Endodermal cell (in vitro differentiated cells): ENCODE measurements around the gene SPATA17. TPM values are rescaled to one million over a fixed set of nuclear protein-coding genes. Genes with fewer than 3 reads are reported as not detected.
A peak's percentile ranks its signal among the peaks of the same experiment; 100 is the strongest.

ENCODE experiments used
- DNase-seq: peaks from one replicate; pipeline ENCODE4 v3.0.0-alpha.2; 2017
- H3K27ac ChIP-seq: 2 replicates; pipeline ENCODE4 v1.5.1; 2013; ENCODE audit warnings: mild to moderate bottlenecking, low read depth, low read length, moderate library complexity
- H3K27me3 ChIP-seq: 2 replicates; pipeline ENCODE4 v1.6.1; 2013; ENCODE audit warnings: mild to moderate bottlenecking, low read length, moderate library complexity; ENCODE audit not compliant: insufficient read depth, control insufficient read depth, poor library complexity, severe bottlenecking
- H3K36me3 ChIP-seq: 2 replicates; pipeline ENCODE4 v1.7.0; 2013; ENCODE audit warnings: mild to moderate bottlenecking, low read length, moderate library complexity; ENCODE audit not compliant: control insufficient read depth, insufficient read depth
- H3K4me1 ChIP-seq: one replicate; pipeline ENCODE4 v1.7.0; 2013; ENCODE audit warnings: low read length; ENCODE audit not compliant: control insufficient read depth, insufficient read depth
- H3K4me3 ChIP-seq: 2 replicates; pipeline ENCODE4 v1.5.1; 2013; ENCODE audit warnings: mild to moderate bottlenecking, low read length, moderate library complexity
- H3K9ac ChIP-seq: 2 replicates; pipeline ENCODE4 v1.6.1; 2013; ENCODE audit warnings: mild to moderate bottlenecking, low read length, moderate library complexity; ENCODE audit not compliant: poor library complexity, severe bottlenecking; ENCODE audit errors: extremely low read depth
- H3K9me3 ChIP-seq: 2 replicates; pipeline ENCODE4 v1.6.1; 2013; ENCODE audit warnings: mild to moderate bottlenecking, low read length, moderate library complexity; ENCODE audit not compliant: control insufficient read depth
- H3K27ac Mint-ChIP-seq: 2 replicates; pipeline ENCODE4 v1.8.0; 2020; ENCODE audit warnings: mixed read lengths
- H3K27me3 Mint-ChIP-seq: 2 replicates; pipeline ENCODE4 v1.8.0; 2021; ENCODE audit warnings: mild to moderate bottlenecking, mixed read lengths; ENCODE audit not compliant: insufficient read depth
- H3K36me3 Mint-ChIP-seq: 2 replicates; pipeline ENCODE4 v1.8.0; 2020; ENCODE audit warnings: low read depth, mixed read lengths
- H3K4me1 Mint-ChIP-seq: 2 replicates; pipeline ENCODE4 v1.8.0; 2020; ENCODE audit warnings: mixed read lengths
- H3K4me3 Mint-ChIP-seq: 2 replicates; pipeline ENCODE4 v1.8.0; 2020; ENCODE audit warnings: mild to moderate bottlenecking, moderate library complexity, mixed read lengths
- H3K9me3 Mint-ChIP-seq: 2 replicates; pipeline ENCODE4 v1.8.0; 2020; ENCODE audit warnings: mild to moderate bottlenecking, mixed read lengths
- WGBS, 2 experiments: methylation state at CpG; one replicate each; pipeline versions ENCODE4 v1.1.5 to v1.1.7; 2013; ENCODE audit warnings: missing lambda C conversion rate in 2 of 2, mixed read lengths in 1 of 2; ENCODE audit not compliant: insufficient coverage in 1 of 2, insufficient read length in 1 of 2; 5-methylcytosine and 5-hydroxymethylcytosine counted together
- total RNA-seq, 2 donors: library from RNA; stranded (reverse); fragmentation: NEBNext Ultra II Directional in 1 of 2; extraction: Animal tissue kit (Norgen Biotek cat#: 25700) in 1 of 2; gene quantifications; 2 replicates in 1 of 2; 3 replicates in 1 of 2; pipeline ENCODE4 v1.2.1, GENCODE V29; 2021
- TF ChIP-seq, protein P1 (sequence below): fragments of 200-600 bp; sonication (generic); conservative IDR thresholded peaks from 2 replicates; pipeline ENCODE4 v1.5.0; 2021; ENCODE audit warnings: antibody characterized with exemption, mild to moderate bottlenecking

Gene SPATA17
- total RNA-seq, 2 donors from 2014 or later, result 0.93 to 1.6 TPM

DNA sequence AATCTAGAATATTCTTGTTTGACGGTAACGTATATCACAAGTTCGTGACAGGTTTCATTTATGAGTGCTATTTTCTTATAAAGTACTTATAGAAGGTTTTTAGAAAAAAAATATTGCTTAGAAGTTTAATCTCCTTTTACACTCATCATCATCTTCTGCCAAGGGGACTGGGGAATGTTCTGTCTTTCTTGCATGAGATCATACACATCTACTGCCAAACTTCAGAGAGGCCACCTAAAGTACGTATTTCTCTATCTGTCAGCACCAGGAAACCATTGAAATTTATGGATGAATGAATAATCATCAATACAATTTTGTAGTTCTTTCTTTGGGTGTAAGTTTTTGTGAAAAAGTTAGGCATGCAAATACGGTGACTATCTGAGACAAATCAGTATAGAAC is 245.8 kb downstream of the SPATA17 start:
- H3K36me3 ChIP-seq, result no peaks in the 10 kb centered on the region
- no peaks in the 10 kb centered on the region for H3K9me3 Mint-ChIP-seq
- no peak overlapping the region for H3K9ac ChIP-seq
- no peak overlapping the region for H3K27ac Mint-ChIP-seq
- peaks cover 4% of the 10 kb centered on the region for H3K27me3 Mint-ChIP-seq
- no peaks in the 10 kb centered on the region for H3K36me3 Mint-ChIP-seq
- TF ChIP-seq, protein P1, sequence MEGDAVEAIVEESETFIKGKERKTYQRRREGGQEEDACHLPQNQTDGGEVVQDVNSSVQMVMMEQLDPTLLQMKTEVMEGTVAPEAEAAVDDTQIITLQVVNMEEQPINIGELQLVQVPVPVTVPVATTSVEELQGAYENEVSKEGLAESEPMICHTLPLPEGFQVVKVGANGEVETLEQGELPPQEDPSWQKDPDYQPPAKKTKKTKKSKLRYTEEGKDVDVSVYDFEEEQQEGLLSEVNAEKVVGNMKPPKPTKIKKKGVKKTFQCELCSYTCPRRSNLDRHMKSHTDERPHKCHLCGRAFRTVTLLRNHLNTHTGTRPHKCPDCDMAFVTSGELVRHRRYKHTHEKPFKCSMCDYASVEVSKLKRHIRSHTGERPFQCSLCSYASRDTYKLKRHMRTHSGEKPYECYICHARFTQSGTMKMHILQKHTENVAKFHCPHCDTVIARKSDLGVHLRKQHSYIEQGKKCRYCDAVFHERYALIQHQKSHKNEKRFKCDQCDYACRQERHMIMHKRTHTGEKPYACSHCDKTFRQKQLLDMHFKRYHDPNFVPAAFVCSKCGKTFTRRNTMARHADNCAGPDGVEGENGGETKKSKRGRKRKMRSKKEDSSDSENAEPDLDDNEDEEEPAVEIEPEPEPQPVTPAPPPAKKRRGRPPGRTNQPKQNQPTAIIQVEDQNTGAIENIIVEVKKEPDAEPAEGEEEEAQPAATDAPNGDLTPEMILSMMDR, result no peak
- DNase-seq, result no peak
- no peaks in the 10 kb centered on the region for H3K27me3 ChIP-seq
- peaks cover 6% of the 10 kb centered on the region for H3K4me1 Mint-ChIP-seq
- WGBS, 2 experiments, result 94% methylated on average over 4 of the region's 5 CpGs; no CpG with 5 or more reads in 1 of the 2 experiments
- peaks cover 7% of the 10 kb centered on the region for H3K9me3 ChIP-seq
- no peak overlapping the region for H3K4me3 Mint-ChIP-seq
- H3K4me3 ChIP-seq, result no peak overlapping the region
- no peak overlapping the region for H3K27ac ChIP-seq
- H3K4me1 ChIP-seq, result no peaks in the 10 kb centered on the region

DNA sequence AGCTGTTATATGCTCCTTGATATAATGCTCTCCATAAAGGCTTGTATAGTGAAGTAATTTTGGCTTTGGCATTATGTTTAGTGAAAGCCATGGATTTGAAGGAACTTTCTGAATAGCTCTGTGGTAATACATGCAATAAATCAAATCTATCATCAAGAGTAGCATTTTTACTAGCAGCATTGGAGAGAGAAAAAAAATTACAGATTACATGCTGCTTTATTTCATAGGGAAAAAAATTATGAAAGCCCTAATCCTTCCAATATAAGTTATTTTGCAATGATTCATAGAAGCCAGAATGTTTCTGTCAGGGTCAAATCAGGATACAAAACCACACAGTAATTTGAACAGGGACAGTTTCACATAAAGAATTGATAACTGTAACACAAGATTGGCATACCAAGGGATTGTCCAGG is 250.0 kb downstream of the SPATA17 start:
- H3K27ac ChIP-seq, result no peak overlapping the region
- no peak overlapping the region for H3K4me3 ChIP-seq
- H3K4me1 Mint-ChIP-seq, result no peaks in the 10 kb centered on the region
- H3K9me3 Mint-ChIP-seq, result peaks cover 17% of the 10 kb centered on the region
- no peak overlapping the region for H3K9ac ChIP-seq
- H3K4me3 Mint-ChIP-seq, result no peak overlapping the region
- H3K36me3 Mint-ChIP-seq, result no peaks in the 10 kb centered on the region
- no peak for DNase-seq
- H3K27me3 ChIP-seq, result no peaks in the 10 kb centered on the region
- TF ChIP-seq, protein P1, result no peak
- no peaks in the 10 kb centered on the region for H3K36me3 ChIP-seq
- peaks cover 31% of the 10 kb centered on the region for H3K9me3 ChIP-seq
- H3K4me1 ChIP-seq, result no peaks in the 10 kb centered on the region
- H3K27ac Mint-ChIP-seq, result no peak overlapping the region
- H3K27me3 Mint-ChIP-seq, result no peaks in the 10 kb centered on the region

DNA sequence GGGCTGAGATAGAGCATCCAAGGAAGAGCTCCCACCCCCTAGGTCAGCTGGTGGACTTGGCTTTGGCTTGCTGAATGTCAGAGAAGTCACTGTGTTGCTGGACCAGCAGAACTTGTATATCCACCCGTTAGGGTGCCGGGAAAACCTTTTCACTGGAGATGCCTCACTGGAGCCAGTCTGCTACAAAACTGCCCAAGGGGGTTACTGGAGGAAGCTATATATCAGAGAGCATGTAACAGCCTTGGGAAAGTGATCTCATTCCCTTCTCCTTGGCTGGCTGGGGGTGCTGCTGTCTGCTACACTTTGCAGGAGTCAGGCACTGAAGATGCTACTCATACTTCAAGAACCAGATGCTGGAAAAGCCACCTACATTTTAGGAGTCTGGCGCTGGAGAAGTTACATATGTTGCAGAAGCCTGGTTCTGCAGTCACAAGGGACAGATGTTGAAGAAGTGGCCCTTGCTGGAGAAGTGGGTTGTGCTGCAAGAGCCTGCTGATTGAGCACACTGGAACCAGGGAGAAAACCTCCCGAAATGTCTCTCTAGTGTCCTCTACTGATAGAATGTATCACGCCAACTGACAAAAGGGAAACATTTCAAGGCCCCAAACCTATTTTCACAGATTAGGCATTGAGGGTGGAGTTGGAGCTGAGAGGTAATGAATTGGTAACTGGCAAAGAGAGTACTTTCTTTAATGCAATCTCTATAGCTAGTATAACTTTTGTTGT is 250.6 kb downstream of the SPATA17 start:
- no peak overlapping the region for H3K4me3 Mint-ChIP-seq
- WGBS, 2 experiments, result 88 to 90% methylated on average over 3 to 5 of the region's 5 CpGs
- H3K9me3 ChIP-seq, result peaks cover 31% of the 10 kb centered on the region
- H3K27ac Mint-ChIP-seq, result no peak overlapping the region
- no peaks in the 10 kb centered on the region for H3K4me1 ChIP-seq
- DNase-seq, result no peak
- TF ChIP-seq, protein P1, result peak; percentile 64
- no peaks in the 10 kb centered on the region for H3K27me3 Mint-ChIP-seq
- no peak overlapping the region for H3K27ac ChIP-seq
- no peak overlapping the region for H3K4me3 ChIP-seq
- H3K36me3 Mint-ChIP-seq, result no peaks in the 10 kb centered on the region
- peaks cover 17% of the 10 kb centered on the region for H3K9me3 Mint-ChIP-seq
- H3K36me3 ChIP-seq, result no peaks in the 10 kb centered on the region
- H3K9ac ChIP-seq, result no peak overlapping the region
- no peaks in the 10 kb centered on the region for H3K27me3 ChIP-seq
- peaks cover 1% of the 10 kb centered on the region for H3K4me1 Mint-ChIP-seq
